HG02852 (cell line): Measurements from ENCODE around the gene EMC8.

Experiments used
- ATAC-seq: cut with Tn5 transposase; IDR thresholded peaks from one replicate; pipeline ENCODE4 v1.9.1; 2021; ENCODE audit warnings: mild to moderate bottlenecking, moderate library complexity; ENCODE audit not compliant: unreplicated experiment

The EMC8 gene

GRCh38 chr16:85733839-85734170 lies 65.5 kb downstream of the EMC8 start:
- ATAC-seq = no peak

- no peak for ATAC-seq
Measured at GRCh38 chr16:85733155-85733838, 66.0 kb downstream of the EMC8 start.

GRCh38 chr16:85731179-85731578 lies 68.2 kb downstream of the EMC8 start:
- no peak for ATAC-seq

- no peak for ATAC-seq
Measured at GRCh38 chr16:85730186-85730465, 69.2 kb downstream of the EMC8 start.

DNA sequence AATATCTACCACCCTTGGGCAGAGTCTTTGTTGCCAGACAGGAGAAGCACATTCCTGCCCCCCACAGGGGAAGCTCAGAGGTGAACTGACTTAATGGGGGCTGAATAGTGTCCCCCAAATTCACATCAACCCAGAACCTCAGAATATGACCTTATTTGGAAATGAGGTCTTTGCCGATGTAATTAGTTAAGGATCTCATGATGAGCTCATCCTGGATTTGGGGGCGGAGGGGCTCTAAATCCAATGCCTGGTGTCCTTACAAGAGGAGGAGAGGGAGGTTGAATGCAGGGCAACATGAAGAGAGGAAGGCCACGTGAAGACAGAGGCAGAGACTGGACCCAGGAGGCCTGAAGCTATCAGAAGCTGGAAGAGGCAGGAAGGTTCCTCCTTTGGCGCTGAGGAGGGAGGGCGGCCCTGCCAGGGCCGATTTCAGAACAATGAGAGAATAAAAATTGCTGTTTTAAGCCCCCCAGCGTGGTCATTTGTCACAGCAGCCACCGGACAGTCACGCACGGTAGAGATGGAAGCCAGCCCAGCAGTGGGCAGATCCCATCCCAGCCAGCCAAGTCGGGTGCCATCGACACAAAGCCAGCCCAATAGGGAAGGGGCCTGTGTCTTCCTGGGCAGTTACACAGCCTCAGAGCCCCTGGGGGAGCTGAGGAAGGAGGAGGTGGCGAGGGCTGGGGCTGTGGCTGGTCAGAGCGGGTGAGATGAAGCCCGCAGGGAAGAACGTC lies 69.7 kb downstream of the EMC8 start:
- no peak for ATAC-seq

DNA sequence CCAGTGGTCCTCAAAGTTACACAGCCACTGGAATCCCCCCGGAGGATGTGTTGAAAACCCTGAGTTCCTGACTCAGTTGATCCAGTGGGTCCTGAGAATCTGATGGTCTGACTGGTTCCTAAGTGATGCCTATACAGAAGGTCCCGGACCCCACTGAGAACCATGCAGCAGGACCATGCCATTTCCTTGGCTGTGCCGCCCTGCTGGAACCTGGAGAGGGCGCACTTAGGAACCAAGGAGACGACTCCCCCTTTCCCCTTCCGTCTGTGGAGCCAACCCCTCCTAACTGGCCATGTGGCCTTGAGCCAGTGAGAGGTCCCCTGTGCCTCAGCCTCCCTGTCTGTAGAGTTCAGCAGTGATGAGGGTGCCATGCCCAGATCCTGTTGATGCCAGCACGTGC lies 70.5 kb downstream of the EMC8 start:
- no peak for ATAC-seq
